ENCODE results near the gene ZC3H12D. TPM values are rescaled to one million over a fixed set of nuclear protein-coding genes. Genes with fewer than 3 reads are reported as not detected.

ZC3H12D gene
- total and polyA plus RNA-seq, 5 donors from 2014 or later, result 7.1 to 251 (median 9.2) TPM

DNA sequence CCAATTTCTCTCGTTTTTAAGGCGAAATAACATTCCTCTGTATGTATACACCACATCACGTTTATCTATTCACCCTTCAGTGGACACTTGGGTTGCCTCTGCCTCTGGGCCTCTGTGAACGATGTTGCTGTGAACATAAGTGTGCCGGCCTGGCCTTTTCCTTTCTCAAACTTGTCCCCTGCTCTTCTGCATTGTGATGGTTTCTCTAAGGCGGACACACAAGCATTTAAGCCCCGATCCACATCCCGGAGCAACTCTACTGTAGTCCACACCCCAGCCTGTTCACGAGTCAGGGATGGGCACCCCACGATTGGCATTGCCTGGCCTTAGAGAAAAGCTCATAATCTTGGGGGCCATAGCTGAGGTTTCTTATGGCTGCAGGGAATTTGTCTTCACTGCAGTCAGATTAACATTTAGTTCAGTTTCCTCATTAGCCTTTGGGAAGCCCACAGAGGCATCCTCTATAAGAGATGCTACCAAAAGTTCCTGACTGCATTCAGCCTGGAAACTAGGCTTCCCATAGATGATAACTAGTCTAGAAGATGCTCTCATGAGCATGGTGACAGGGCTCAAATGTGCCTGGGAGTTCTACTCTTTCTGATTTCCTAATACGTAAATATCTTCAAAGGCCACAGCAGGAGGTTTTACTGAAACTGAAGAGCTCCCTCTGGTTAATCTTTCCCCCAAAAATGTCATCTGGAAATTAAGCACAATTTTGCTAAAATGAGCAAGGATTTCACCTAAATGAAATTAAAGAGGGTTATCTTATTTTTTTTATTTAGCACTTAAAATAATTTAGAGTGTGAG is 762 bp downstream of the ZC3H12D start:
- H3K27ac Mint-ChIP-seq, result peak overlapping the region; percentile 100
- H3K4me3 Mint-ChIP-seq, result peak overlapping the region; percentile 96 to 99 (median 98)

GRCh38 chr6:149483334-149483725 is 1.5 kb downstream of the ZC3H12D start:
- Histone ChIP-seq H3K9me3 (ENCODE audit: control insufficient read depth in 2 of 2, low read length in 2 of 2) (no peaks in the 10 kb centered on the region), H3K27me3 (ENCODE audit: control insufficient read depth, insufficient read depth, low read length) (no peaks in the 10 kb centered on the region), H3K4me3 (ENCODE audit: low read depth, low read length) (peak overlapping the region; percentile 97), H3K4me1 (ENCODE audit: control insufficient read depth, insufficient read depth, low read length, poor library complexity, severe bottlenecking) (peaks cover 73% of the 10 kb centered on the region), H3K36me3 (ENCODE audit: control insufficient read depth, insufficient read depth, low read length) (peaks cover 7% of the 10 kb centered on the region), H3K27ac (ENCODE audit: insufficient read depth, low read length, poor library complexity, severe bottlenecking) (peak overlapping the region; percentile 98)
- DNase-seq (no peak), ATAC-seq (ENCODE audit: low read depth in 2 of 2) (no peak)
- H3K36me3 Mint-ChIP-seq, result peaks cover 33% of the 10 kb centered on the region
- peaks cover 4% of the 10 kb centered on the region for H3K27me3 Mint-ChIP-seq
- peaks cover 5 to 60% (median 38%) of the 10 kb centered on the region in 4 donors for H3K4me1 Mint-ChIP-seq
- peak overlapping the region; percentile 96 to 99 (median 98) for H3K4me3 Mint-ChIP-seq
- H3K27ac Mint-ChIP-seq, result peak overlapping the region; percentile 100
- H3K9me3 Mint-ChIP-seq, result no peaks in the 10 kb centered on the region

More for the DNA sequence above, 762 bp downstream of the ZC3H12D start:
- Mint-ChIP-seq H3K9me3 (no peaks in the 10 kb centered on the region), H3K4me1 (peaks cover 5 to 58% (median 35%) of the 10 kb centered on the region in 4 donors), H3K27me3 (peaks cover 4% of the 10 kb centered on the region), H3K36me3 (peaks cover 28% of the 10 kb centered on the region)
- ATAC-seq (ENCODE audit: low read depth in 2 of 2) (no peak), DNase-seq (peak in 1 of 3 donors; percentile 30)
- peaks cover 71% of the 10 kb centered on the region for H3K4me1 ChIP-seq (ENCODE audit: control insufficient read depth, insufficient read depth, low read length, poor library complexity, severe bottlenecking)
- H3K36me3 ChIP-seq (ENCODE audit: control insufficient read depth, insufficient read depth, low read length), result peaks cover 3% of the 10 kb centered on the region
- no peaks in the 10 kb centered on the region for H3K27me3 ChIP-seq (ENCODE audit: control insufficient read depth, insufficient read depth, low read length)
- H3K27ac ChIP-seq (ENCODE audit: insufficient read depth, low read length, poor library complexity, severe bottlenecking), result peak overlapping the region; percentile 98
- H3K4me3 ChIP-seq (ENCODE audit: low read depth, low read length), result peak overlapping the region; percentile 97
- no peaks in the 10 kb centered on the region for H3K9me3 ChIP-seq (ENCODE audit: control insufficient read depth in 2 of 2, low read length in 2 of 2)

GRCh38 chr6:149482545-149483333 is 2.1 kb downstream of the ZC3H12D start:
- peaks cover 79% of the 10 kb centered on the region for H3K4me1 ChIP-seq (ENCODE audit: control insufficient read depth, insufficient read depth, low read length, poor library complexity, severe bottlenecking)
- no peak for ATAC-seq (ENCODE audit: low read depth in 2 of 2)

GRCh38 chr6:149480502-149481280 is 4.1 kb downstream of the ZC3H12D start:
- H3K4me3 Mint-ChIP-seq, result peak overlapping the region; percentile 96 to 99 (median 98)
- ATAC-seq (ENCODE audit: low read depth in 2 of 2) (no peak), DNase-seq (peak in 2 of 3 donors; percentile 59 to 69)
- peaks cover 7% of the 10 kb centered on the region for H3K36me3 ChIP-seq (ENCODE audit: control insufficient read depth, insufficient read depth, low read length)
- peaks cover 93% of the 10 kb centered on the region for H3K4me1 ChIP-seq (ENCODE audit: control insufficient read depth, insufficient read depth, low read length, poor library complexity, severe bottlenecking)
- H3K27me3 Mint-ChIP-seq, result peaks cover 4% of the 10 kb centered on the region
- peaks cover 15 to 68% (median 45%) of the 10 kb centered on the region in 4 donors for H3K4me1 Mint-ChIP-seq
- peaks cover 43% of the 10 kb centered on the region for H3K36me3 Mint-ChIP-seq
- H3K27ac ChIP-seq (ENCODE audit: insufficient read depth, low read length, poor library complexity, severe bottlenecking), result peak overlapping the region; percentile 98
- no peaks in the 10 kb centered on the region for H3K27me3 ChIP-seq (ENCODE audit: control insufficient read depth, insufficient read depth, low read length)
- no peaks in the 10 kb centered on the region for H3K9me3 ChIP-seq (ENCODE audit: control insufficient read depth in 2 of 2, low read length in 2 of 2)
- no peaks in the 10 kb centered on the region for H3K9me3 Mint-ChIP-seq
- peak overlapping the region; percentile 100 for H3K27ac Mint-ChIP-seq
- peak overlapping the region; percentile 97 for H3K4me3 ChIP-seq (ENCODE audit: low read depth, low read length)

More at GRCh38 chr6:149482545-149483333, 2.1 kb downstream of the ZC3H12D start:
- Mint-ChIP-seq H3K36me3 (peaks cover 33% of the 10 kb centered on the region), H3K4me1 (peaks cover 5 to 63% (median 39%) of the 10 kb centered on the region in 4 donors), H3K4me3 (peak overlapping the region; percentile 96 to 99 (median 98)), H3K27ac (peak overlapping the region; percentile 100), H3K9me3 (no peaks in the 10 kb centered on the region), H3K27me3 (peaks cover 4% of the 10 kb centered on the region)
- H3K4me3 ChIP-seq (ENCODE audit: low read depth, low read length), result peak overlapping the region; percentile 97
- H3K27me3 ChIP-seq (ENCODE audit: control insufficient read depth, insufficient read depth, low read length), result no peaks in the 10 kb centered on the region
- H3K36me3 ChIP-seq (ENCODE audit: control insufficient read depth, insufficient read depth, low read length), result peaks cover 7% of the 10 kb centered on the region
- H3K27ac ChIP-seq (ENCODE audit: insufficient read depth, low read length, poor library complexity, severe bottlenecking), result peak overlapping the region; percentile 98
- H3K9me3 ChIP-seq (ENCODE audit: control insufficient read depth in 2 of 2, low read length in 2 of 2), result no peaks in the 10 kb centered on the region
- peak in 1 of 3 donors; percentile 55 for DNase-seq

DNA sequence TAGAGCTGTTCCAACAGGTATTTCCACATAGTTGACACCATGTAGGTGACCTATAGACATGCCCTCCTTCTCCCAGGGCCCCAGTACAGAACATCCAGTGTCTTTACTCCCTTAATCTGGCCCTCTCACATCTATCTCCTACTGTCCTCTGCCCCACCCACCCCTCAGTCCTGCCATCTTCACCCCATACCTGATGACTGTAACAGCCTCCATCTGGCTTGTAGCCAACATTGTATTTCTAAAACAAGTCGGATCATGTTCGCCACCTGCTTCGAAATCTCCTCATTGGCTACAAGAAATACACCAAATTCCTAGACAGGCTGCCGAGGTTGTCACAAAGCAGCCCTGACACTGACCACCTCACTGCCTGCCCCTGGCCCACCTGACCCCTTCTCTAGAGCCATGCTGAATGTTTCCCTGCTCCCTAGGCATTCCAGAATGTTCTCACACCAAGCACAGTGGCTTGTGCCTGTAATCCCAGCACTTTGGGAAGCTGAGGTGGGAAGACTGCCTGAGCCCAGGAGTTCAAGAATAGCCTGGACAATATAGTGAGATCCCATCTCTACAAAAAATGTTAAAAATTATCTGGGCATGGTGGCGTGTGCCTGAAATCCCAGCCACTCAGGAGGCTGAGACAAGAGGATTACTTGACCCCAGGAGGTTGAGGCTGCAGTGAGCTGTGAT is 6.0 kb downstream of the ZC3H12D start:
- no peak for DNase-seq
- Mint-ChIP-seq H3K4me1 (peaks cover 16 to 74% (median 42%) of the 10 kb centered on the region in 4 donors), H3K27ac (peak overlapping the region; percentile 92 to 100 (median 100)), H3K9me3 (no peaks in the 10 kb centered on the region), H3K4me3 (peak overlapping the region; percentile 96 to 99 (median 98)), H3K27me3 (no peaks in the 10 kb centered on the region), H3K36me3 (peaks cover 44% of the 10 kb centered on the region)
- ATAC-seq (ENCODE audit: low read depth in 2 of 2), result no peak
- H3K9me3 ChIP-seq (ENCODE audit: control insufficient read depth in 2 of 2, low read length in 2 of 2), result no peaks in the 10 kb centered on the region
- H3K4me3 ChIP-seq (ENCODE audit: low read depth, low read length), result peak overlapping the region; percentile 97
- peak overlapping the region; percentile 98 for H3K27ac ChIP-seq (ENCODE audit: insufficient read depth, low read length, poor library complexity, severe bottlenecking)
- no peaks in the 10 kb centered on the region for H3K27me3 ChIP-seq (ENCODE audit: control insufficient read depth, insufficient read depth, low read length)
- peaks cover 98% of the 10 kb centered on the region for H3K4me1 ChIP-seq (ENCODE audit: control insufficient read depth, insufficient read depth, low read length, poor library complexity, severe bottlenecking)
- H3K36me3 ChIP-seq (ENCODE audit: control insufficient read depth, insufficient read depth, low read length), result peaks cover 18% of the 10 kb centered on the region

DNA sequence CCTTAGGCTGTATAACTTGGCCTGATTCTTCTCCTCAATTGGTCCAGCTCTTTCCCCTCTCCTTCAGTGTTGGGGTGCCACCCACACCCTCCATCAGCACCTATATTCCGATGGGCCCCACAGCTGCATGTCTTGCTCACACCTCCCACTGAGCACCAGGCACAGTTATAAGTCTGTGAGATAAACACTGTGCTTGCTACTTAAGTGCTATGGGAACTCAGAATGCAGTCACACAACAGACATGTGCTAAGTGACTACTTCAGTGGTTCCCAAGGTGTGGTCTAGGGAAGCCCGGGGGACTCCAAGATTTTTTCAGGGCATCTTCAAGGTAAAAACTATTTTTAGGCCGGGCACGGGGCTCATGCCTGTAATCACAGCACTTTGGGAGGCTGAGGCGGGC is 7.3 kb downstream of the ZC3H12D start:
- H3K4me3 ChIP-seq (ENCODE audit: low read depth, low read length), result peak overlapping the region; percentile 97
- H3K27ac ChIP-seq (ENCODE audit: insufficient read depth, low read length, poor library complexity, severe bottlenecking), result peak overlapping the region; percentile 98
- peaks cover 99% of the 10 kb centered on the region for H3K4me1 ChIP-seq (ENCODE audit: control insufficient read depth, insufficient read depth, low read length, poor library complexity, severe bottlenecking)
- Mint-ChIP-seq H3K4me3 (peak overlapping the region; percentile 76 to 97 (median 80)), H3K27ac (peak overlapping the region; percentile 64 to 89 (median 77)), H3K36me3 (peaks cover 51% of the 10 kb centered on the region), H3K4me1 (peaks cover 26 to 86% (median 52%) of the 10 kb centered on the region in 4 donors), H3K27me3 (no peaks in the 10 kb centered on the region), H3K9me3 (no peaks in the 10 kb centered on the region)
- H3K36me3 ChIP-seq (ENCODE audit: control insufficient read depth, insufficient read depth, low read length), result peaks cover 29% of the 10 kb centered on the region
- no peaks in the 10 kb centered on the region for H3K9me3 ChIP-seq (ENCODE audit: control insufficient read depth in 2 of 2, low read length in 2 of 2)
- no peaks in the 10 kb centered on the region for H3K27me3 ChIP-seq (ENCODE audit: control insufficient read depth, insufficient read depth, low read length)
- ATAC-seq (ENCODE audit: low read depth in 2 of 2), result no peak
- DNase-seq, result no peak

Data from CD4-positive, CD25-positive, alpha-beta regulatory T cell (primary cell).